ENCODE results near the gene CCBE1.

CCBE1 gene

DNA sequence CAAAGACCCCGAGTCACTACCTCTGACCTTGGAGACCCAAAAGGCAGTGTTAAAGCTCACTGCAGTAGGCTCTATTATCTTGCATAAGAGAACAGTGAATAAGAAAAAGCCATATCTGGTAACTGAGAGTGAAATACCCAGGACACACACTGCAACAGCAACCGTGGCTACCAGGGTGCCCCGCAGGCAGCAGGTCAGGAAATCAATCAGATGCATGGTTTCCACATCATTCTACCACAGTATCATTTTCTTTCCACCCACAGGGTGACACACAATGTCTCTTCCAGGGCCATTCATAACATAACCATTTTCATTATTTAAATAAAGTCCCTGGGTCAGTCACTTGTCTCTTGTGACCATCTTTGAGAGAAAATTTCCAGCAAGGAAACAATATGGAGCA, 131.3 kb downstream of the CCBE1 start:
- DNase-seq: no peak

DNA sequence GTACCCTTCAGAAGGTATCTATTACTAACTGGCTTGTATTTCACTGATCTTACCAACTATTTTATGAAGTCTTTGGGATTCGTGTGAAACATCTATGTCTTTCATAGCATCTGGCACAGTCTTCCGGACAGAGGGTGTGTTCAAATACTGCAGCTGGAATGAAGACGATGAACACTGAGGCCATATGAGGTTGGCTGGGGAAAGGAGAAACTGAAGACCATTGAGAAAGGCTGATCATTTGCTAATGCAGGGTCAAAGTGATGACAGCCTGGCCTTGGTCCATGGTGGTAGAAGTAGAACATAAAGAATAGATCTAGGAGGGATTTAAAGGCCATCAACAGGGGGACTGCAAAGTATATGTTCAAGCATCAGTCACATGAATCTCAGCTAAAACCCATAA, 132.7 kb downstream of the CCBE1 start:
- no peak for DNase-seq

DNA sequence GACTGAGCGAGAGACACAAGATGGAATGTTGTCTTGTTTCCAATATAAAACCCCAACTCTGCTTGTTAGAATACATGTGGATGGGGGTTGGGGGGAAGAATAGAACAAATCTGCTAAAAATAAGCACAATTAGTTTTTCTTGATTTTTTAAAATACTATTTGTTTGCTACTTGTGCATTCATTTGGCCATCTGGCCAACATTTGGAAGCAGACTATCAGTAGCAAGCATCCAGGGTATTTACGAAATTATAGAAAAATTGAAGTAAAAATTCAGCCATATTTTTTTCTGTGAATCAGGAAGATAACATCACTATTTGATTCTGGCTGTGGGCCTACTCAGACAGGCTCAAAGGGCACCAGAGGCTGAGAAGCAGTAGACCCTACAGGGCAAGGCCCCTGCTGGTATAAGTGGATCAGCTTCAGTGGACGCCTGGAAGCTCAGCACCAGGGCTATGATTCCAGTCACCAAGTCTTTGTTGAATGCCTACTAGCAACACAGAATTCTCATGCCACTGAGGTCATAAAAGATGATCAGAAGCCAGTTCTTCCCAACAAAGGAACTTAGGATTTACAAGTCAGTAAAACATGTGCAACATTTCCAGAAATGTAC, 133.9 kb downstream of the CCBE1 start:
- no peak for DNase-seq

DNA sequence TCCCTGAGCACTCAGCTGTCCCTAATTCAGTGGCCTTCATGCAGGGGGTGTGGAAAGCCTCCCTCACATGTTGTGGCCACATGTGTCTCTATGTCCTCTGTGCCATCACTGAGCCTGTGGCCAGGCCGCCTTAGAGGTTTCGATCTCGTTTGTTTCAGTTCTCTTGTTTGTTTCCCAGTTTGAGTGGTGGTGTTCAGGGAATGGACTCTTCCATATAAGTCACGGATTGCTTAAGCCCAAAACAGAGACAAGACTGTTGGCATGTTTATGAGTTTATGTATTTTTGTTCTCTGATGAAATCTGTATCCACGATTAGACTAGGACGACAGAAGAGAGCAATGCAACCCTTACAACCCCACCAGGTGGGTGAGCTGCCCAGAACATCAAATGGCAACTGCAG, 134.5 kb downstream of the CCBE1 start:
- DNase-seq: no peak

DNA sequence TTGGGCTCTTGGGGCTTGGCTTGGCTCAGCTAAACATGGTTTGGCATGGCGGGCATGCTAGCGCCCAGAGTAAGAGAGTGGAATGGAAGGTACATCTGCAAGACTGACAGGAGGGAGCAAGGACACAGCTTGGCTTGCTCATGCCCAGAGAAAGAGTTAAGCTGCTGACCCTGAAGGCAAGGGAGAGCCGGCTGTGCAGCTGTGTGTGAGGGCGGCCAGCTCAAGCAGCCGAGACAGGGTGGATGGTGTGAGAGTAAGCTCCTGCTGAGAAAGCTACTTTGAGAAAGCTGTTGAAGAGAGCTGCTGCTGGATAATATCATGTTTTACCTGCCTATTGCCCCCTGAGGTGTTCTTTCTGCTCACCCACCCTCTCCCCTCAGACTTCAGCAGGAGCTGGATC, 135.6 kb downstream of the CCBE1 start:
- DNase-seq: no peak

DNA sequence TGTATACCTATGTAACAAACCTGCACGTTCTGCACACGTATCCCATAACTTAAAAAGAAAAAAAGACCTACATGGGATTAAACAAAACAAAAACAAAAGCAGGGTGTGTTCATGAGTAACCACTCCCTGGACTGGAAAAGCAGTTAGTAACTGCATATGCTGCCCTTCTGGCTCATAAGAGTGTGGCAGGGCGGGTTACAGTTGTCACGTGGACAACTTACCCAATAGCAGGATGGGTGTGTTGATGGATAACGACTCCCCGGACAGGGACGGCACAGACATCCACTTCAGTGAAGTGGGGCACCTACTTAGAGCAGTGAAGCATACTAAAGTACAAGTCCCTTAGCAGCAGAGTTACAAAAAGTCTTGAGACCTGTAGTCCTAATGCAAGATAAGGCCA, 136.7 kb downstream of the CCBE1 start:
- no peak for DNase-seq

DNA sequence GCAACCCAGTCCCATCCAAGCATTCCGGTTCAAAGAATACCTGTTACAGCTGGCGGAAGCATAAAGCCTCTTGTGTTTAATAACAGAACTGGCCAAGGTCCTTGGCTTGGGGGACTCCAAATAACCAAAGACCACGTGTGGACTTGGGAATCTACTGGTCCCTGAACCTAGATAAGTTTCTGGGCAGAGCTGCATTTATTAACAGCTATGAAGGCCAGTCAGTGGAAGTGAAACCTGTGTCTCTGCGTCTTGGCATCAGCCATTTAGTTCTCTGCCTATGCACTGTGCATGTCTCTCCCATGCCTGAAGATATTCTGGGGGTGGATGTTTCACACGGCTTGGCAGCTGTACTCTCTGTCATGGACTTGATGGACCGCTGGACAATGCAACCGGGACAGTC, 137.7 kb downstream of the CCBE1 start:
- no peak for DNase-seq

DNA sequence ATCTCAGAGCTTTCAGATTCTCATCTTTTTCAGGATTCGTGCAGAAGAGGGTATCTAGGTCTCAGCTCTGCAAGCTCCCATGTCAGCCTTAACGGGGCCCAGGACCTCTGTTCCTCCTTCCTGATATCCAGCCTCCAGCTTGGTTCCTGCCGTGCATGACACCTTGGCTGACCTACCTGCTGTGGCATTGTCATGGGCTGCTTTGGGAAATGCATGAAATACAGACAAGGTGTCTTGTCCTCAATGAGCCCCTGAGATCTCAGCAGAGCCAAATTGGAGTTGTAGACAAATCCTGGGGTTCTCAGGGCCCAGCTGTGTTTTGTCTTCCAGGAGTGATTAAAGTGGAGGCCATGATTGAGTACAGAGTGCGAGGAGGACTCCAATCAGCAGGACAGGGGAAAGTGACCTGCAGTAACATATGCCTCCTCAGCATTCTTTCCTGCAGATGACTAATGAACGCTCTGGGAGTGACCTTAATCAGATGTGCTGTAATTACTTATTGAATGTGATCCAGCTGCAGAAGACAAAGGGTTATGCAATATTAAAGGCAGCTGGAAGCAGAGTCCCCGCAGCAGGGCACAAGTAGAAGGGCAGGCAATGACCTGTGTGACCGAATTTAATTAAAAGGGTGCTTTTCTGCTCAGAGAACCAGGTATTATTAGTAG, 141.1 kb downstream of the CCBE1 start:
- DNase-seq: no peak

DNA sequence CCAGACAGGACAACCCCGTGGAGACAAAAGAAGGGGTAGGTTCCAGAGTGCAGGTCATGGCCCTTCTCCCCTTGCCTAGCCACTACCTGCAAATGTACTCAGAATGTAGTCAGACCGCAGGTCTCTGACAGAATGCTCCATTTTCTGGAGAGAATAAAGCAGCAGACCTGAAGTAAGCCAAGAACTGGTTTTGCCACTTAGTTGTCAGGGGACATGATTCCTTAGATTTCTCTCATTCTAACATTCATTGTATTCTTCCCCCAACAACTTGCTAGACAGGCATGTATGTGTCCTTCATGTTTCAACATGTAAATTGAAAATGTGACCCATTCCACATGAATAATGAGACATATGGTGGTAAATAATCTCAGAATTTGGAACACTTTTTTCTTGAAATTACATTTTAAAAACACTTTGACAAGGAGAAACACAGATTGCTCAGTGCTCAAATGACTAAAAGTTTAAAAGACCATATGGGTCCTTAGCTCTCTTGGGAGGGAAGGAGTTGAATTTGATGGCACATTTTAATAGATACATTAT, 142.4 kb downstream of the CCBE1 start:
- DNase-seq: no peak

DNA sequence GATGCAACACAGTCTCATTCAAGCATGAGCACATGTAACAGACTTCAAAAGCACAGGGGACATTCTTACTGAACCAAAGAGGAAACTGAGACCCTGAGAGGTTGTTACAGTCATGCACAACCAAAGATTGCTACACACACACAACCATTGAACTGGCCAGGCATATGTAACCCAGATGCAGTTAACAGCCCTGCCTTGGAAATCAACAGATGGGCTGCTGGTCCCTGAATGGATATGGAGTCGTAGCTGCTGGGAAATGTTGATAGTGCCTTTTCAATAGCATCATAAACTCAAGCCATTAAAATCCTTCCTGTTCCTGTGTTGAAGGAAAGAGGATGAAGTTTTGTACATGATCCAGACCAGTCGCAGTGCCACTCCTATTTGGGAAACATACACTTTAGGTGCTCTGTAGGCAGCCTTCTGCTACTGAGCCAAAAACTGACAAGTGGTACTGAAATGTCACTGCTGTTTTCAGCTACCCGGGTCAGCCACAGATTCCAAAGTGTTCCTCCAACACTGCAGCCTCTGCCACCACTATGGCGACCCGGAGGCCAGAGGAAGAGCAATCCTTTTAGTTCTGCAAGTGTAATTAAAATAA, 143.9 kb downstream of the CCBE1 start:
- no peak for DNase-seq

DNA sequence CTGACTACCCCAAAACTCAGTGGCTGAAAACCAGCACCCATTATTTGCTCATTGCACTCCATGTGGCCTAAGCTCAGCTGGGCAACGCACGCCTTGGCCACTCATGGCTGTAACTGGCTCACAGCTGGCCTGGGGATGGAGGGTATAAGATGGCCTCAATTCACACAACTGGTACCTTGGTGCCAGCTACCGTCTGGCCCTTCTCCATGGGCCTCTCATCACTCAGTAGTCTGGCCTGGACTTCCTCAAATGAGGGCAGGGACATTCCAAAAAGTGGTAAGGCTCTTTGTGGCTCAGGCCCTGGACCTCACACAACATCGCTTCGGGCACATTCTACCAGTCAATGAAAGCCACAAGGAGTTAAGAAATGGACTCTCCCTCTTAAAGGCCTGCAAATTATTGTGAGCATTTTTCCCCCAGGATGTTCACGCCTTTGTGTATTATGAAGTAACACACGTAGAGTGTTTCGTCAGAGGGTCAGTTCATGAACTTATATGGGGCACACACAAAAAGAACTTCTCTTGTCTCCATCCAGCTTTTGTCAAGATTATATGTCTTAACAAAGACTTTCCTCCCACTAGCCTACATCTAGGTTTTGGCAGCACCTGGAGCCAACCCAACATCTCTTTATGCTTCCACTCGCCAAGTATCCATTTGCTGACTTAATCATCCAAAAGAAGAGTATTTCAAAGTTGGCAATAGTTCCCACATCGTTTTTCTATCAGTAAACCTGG, 145.2 kb downstream of the CCBE1 start:
- no peak for DNase-seq

DNA sequence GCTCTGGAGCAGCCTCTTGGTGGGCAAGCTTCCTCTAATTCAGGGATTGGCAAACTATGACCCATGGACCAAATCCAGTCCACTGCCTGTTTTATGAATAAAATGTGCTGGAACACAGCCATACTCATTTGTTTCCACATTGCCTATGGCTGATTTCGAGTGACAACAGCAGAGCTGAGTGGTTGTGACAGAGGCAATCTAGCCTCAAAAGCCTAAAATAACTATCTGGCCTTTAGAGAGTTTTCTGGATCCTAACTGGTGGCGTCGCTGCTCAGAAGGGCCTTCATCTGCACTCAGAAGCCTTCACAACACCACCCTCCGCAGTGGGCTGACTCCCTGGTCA, 147.1 kb downstream of the CCBE1 start:
- DNase-seq: no peak

DNA sequence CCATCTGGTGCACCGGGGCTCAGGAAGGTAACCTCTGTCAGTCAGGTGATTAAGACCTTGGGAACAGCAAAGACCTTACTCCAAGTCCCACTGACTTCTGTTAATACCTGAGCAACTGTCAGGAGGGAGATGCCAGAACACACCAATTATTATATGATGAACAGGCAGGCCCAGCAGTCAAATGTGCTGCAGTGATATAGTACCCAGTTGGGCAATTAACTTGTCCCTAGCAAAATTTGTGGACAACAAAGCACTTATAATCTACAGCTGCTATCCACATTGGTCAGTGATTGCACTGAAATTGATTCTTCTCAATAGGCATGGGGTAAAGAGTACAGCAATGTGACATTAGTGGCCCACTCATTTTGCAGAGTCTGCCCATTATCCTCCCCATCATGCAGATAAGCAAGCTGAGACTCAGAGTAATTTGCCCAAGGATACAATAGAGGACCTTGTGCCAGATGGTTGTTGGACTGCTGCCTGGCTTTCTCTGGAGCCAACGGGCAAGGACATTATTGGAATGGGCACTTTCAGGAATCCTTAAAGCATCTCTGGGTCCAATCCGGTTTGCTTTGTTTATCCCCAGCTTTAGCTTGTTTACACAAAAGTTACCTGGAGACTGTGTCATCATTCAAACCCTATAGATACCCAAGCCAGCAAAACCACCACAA, 147.6 kb downstream of the CCBE1 start:
- DNase-seq: no peak

DNA sequence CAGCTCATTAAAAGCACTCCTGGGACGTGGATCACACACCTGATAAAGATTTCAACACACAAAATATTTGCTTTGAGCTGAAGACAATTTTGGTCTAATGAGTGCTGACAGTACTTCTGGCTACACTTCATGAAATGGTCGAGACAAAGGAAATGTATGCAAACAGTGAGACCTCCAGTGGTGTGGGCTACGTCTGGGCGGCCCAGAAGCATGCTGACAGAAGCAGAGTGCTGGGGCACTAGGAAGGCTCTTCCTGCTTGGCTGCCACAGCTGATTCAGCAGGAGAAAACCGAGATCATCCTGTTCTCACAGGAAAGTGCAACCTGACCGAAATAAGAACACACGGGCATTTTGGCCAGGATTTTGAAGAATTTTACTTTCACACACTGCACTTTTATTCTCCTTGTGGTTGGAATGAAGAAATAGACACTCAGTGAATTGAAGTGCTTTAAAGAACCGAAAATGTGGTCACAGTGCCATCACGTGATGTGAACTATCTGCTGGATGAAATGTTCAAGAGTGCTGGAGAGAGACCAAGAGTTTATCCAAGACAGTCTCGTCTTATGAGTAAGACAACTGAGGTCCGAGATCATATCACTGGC, 149.5 kb downstream of the CCBE1 start:
- no peak for DNase-seq

DNA sequence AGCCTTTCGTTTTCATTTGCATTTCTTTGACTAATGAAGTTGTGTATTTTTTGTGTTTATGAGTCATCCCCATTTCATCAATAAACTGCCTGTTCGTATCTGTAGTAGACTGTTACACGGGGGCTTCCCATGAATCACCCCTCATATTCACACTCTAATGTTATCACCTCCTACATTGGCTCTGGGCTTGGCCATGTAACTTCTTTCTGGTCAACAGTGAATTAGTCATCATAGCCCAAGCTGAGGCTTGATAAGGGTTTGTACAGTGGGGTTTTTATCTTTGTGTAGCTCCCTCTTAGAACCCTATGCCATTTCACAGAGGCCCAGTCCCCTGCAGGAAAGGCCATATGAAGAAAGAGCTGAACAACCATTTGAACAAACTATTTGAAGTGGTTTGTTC, 151.0 kb downstream of the CCBE1 start:
- DNase-seq: no peak

DNA sequence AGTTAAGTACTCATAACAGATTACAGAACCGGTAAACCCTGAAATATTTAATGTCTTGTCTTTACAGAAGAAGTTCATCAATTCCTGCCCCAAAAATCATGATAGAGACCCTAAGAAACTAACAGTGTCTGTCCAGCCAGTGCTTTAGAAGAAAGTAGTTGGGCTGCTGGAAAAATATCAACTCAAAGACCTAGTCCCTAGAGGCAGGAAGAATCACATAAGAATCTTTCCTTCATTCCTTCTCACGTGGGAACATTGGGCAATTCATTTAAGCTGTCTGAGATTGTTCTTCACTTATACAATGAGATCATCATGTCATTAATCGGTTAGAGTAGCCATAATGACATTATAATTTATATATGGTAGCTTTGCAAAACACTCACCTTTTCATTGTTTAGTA, 156.4 kb downstream of the CCBE1 start:
- DNase-seq: no peak

DNA sequence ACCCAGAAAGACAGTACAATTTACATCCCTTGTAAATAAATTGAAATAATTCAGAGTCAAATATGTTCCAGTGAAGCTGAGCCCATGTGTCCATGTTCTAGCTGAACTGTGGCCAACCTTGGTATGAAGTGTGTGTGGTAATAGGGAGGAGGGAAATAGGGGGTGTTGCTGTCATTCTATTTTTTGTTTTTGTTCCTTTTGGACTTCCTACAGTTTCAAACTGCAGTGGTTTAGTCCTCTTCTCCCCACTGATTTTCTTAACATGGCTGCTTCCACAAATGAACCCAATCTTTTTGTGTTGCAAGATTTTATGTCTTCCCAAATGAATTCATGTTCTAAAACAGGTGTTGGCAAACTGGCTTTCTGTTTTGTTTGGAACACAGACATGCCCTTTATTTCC, 156.9 kb downstream of the CCBE1 start:
- DNase-seq: no peak

DNA sequence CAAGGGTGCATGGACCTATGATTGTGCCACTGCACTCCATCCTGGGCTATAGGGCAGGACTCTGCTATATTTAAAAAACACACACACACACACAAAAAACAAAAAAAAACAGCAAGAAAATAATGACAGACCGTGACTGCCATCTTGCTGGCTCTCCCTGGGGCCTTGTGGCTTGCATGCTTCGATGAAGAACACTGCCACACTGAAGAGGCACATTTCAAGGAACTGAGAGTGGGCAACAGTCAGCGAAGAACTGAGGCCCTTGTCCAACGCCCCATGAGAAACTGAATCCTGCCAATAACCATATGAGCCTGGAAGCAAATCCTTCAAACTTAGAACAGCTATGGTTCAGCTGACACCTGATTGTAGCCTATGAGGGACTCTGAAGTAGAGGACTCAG, 158.1 kb downstream of the CCBE1 start:
- DNase-seq: no peak

DNA sequence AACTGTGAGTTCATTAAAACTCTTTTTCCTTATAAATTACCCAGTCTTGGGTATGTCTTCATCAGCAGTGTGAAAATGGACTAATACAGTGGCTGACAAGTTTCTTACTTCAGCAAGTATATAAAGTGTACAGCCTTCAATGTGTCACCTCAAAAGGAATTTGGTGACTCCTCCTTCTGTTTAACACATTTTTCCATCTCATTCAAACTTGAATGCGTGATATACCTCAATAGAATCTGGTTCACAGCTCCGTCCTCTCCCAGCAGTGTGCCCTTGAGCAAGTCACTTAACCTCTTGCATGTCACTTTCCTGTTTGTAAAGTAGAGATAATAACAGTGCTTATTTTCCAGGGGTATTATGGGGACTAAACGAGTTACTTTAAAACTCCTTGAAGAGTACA, 159.6 kb downstream of the CCBE1 start:
- DNase-seq: no peak

DNA sequence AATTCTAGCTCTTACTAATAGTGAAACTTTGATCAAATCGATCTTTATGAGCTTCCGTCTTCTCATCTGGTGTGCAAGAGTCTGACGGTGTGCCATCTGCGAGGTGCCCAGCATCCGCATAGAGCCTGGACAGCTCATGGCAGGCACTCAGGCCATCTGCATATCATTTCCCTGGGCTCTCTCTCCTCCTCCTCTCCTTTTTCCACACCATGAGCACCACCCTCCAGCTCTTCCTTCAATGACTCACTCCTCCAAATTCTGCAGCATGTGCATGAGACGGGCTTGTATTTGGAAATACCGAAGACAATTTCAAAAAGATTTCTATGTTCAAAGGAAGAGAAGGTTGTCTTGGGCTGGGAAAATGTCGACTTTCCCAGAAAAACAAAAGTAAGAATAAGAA, 161.1 kb downstream of the CCBE1 start:
- no peak for DNase-seq

DNA sequence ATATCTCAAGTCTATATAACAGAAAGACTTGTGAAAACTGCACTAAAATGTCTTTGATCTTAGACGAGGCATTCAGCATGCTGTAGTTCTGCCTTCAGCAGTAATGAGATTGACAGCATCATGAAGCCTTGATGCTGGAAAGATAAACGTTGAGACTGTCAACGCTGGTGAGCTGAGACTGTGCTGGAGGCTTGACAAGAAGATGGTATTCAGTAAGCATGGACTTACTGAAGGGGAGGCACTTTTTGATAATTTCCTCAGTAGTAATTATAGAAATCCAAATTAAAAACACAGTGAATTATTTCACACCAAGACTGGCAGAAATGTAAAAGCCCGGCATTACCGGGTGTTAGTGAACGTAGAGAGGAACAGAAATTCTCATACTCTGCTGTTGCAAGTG, 162.2 kb downstream of the CCBE1 start:
- DNase-seq: no peak

DNA sequence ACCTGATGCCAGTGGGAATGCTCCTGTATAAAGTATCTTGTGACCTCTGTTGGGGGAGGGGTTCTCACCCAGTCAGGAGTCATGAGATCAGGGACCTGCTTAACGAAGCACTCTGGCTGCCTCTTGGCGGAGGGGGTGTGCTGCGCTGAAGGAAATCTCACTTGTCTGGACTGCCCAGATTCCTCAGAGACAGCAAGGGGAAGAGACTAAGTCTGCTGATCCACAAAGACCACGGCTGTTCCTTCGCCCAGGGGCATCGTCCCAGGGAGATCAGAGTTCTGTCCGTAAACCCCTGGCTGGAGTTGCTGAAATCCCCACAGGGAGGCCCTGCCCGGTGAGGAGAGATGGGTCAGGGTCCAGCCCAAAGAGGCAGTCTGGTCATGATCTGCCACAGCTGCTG, 168.4 kb downstream of the CCBE1 start:
- DNase-seq: no peak

Measured in NCI-H1436 treated with DMSO at 0.1 percent for 48 hours (cell line).